HG02763 (cell line): ENCODE results near the gene SLC40A1.
"Not testable (repeated sequence)": the region's sequence is repeated elsewhere in the genome, so short reads cannot be mapped to it uniquely, and the experiment has no call there.

Experiments
- ATAC-seq: cut with Tn5 transposase; IDR thresholded peaks from one replicate; pipeline ENCODE4 v1.9.1; 2021; ENCODE audit warnings: mild to moderate bottlenecking, moderate library complexity; ENCODE audit not compliant: unreplicated experiment

The SLC40A1 gene

DNA sequence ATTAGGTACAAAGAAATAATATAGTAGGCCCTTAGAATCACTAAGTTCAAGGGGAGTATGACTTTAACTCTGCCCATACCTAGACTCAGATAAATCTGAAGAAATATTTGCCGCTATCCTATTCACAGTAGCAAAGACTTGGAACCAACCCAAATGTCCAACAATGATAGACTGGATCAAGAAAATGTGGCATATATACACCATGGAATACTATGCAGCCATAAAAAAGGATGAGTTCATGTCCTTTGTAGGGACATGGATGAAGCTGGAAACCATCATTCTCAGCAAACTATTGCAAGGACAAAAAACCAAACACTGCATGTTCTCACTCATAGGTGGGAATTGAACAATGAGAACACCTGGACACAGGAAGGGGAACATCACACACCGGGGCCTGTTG is 21.1 kb upstream of the SLC40A1 start:
- not testable (repeated sequence) for ATAC-seq

- no peak for ATAC-seq
These were observed 20.5 kb upstream of the SLC40A1 start for GRCh38 chr2:189601043-189601442.

- no peak for ATAC-seq
These were observed 18.7 kb upstream of the SLC40A1 start for GRCh38 chr2:189599245-189599644.

DNA sequence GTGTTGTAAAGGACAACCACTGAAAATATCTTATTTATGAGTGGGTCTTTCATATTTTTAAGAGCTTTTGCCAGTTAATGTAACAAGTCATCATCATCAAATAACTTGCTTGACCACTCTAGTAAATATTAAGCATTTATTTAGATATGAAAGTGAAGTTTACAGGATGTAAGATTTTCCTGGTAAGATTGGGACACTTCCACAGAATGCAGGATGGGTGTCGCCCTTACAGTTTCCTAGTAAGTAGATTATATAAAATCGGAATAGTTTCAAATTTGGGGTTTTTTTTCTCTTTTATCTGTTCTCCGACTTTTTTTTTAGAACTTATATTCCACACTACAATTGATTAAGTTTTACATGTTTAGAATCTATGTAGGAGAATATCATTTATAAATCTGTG is 14.8 kb upstream of the SLC40A1 start:
- ATAC-seq: no peak

GRCh38 chr2:189594305-189594704 is 13.7 kb upstream of the SLC40A1 start:
- no peak for ATAC-seq

DNA sequence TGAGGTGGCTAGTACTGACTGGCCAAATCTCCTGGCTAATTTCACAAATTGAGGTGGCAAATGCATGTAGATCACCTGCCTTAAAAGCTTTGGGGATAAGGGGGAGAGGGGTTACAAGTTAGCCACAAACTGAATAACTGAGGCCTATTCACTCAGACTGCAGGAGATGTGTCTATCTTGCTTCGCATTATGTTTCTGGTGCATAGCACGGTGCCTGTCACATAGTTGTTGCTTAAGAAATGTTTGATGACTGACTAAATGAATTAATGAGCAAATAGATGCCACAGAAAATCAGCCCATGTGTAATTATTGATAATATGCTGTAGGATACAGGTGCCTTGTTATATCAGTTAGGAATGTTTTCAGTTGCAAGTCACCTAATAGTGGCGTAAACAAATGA is 12.5 kb upstream of the SLC40A1 start:
- ATAC-seq: no peak

DNA sequence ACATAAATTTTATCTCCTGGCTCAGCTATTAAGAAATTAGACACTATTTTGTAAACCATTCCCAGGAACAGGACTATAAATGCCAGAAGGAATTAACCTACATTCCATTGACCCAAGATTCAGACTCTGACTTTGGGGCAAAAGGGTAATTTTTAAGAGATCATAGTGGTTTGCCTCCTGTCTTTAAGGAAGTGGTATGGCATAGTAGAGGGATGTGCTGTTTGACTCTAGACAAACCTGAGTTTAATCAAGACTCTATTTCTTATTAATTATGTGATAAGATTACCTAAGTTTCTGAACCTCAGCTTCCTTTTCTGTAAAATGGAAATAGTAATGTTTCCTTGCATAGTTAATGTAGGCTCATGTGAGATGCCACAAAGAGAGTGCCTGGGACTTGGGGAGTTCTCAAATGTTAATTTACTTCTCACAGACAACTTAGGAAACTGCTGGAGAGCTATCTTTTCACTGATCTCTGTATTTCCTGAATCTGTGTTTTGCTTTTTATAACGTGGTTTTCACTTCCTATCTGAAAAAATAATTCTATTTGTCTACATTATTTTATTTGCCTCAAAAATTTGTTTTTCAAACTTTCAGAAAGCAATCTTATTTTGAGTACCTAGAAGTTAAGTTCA is 11.9 kb upstream of the SLC40A1 start:
- no peak for ATAC-seq

DNA sequence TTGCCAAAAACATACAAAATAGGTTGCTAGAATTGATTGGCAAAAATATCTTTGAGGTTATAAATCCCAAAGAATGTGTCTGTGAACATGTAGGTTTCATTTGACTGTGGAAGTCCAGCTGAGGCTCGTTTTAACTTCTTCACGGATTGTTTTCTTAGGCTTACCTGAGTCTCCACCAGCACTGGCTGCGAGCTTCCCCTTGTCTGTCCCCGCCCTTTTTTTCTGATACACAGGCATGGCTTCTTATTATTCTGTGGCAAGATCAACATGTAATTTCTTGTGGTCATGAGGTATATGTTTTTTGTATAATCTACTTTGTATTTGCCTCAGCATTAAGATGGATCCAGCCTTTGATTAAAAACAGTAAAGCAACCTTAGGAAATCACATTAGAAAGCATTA is 7.2 kb upstream of the SLC40A1 start:
- no peak for ATAC-seq

DNA sequence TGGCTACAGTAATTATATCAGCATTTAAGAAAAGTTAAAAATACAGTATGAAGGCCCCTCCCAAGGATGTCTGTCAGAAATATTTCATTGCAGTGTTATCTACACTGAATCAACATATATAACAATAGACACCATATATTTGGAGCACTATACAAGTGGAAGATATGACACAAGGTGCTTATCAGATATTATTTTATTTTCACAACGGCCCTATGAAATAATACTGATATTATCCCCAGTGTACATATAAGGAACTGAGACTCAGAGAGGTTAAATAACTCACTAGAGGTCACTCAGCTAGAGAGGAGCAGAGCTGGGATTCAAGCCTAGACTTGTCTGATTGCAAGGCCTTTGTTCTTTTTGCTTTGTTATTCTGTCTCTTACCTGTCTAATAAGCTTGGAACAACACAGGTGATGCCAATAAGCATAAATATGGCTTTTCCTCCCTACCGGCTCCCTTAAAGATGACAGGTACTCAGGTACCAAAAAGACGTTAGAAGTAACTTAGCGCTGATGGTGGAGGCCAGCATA is 4.7 kb upstream of the SLC40A1 start:
- ATAC-seq: no peak

GRCh38 chr2:189584686-189585085 is 4.1 kb upstream of the SLC40A1 start:
- ATAC-seq: no peak

DNA sequence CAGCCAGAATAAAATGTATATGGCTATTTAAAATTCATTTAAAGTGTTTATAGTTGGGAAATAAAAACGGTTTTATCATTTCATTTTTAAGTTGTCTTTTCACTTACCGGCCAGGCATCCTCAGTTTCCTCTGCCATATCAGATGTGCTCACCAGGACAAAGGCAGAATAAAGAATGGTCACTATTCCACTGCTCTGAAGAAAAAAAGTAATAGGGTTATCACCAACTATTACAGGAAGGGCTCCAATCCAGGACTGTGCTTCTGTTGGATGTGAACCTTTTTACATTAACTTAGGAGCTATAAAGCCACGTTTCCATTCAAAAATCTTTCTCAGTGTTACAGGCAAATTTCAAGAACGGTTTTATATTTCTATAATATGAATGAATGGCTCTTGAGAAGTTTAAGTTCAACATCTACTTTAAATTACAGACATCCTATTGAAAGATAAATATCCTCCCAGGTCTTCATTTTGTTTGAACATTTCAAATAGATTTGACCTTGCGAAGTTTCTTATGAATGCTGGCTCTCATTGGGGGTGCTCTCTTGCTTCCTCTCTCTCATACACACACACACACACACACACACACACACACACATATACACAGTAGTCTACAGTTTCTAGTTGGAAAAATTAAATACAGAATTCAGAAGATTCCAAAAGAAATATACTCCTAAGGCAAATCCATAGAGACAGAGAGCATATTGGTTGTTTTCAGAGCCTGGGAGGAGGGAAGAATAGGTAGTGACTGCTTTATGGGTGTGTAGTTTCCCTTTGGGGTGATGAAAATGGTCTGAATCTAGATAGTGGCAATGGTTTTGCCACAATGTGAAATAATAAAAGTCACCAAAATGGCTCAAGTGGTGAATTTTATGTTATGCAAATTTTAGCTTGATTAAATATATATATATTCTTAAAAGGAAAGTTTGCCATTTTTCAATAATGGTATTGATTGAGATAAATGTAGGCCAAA is 2.9 kb upstream of the SLC40A1 start:
- ATAC-seq: no peak

GRCh38 chr2:189582809-189583192 is 2.2 kb upstream of the SLC40A1 start:
- no peak for ATAC-seq

- ATAC-seq: no peak
These were observed 1.7 kb upstream of the SLC40A1 start for GRCh38 chr2:189582140-189582808.

DNA sequence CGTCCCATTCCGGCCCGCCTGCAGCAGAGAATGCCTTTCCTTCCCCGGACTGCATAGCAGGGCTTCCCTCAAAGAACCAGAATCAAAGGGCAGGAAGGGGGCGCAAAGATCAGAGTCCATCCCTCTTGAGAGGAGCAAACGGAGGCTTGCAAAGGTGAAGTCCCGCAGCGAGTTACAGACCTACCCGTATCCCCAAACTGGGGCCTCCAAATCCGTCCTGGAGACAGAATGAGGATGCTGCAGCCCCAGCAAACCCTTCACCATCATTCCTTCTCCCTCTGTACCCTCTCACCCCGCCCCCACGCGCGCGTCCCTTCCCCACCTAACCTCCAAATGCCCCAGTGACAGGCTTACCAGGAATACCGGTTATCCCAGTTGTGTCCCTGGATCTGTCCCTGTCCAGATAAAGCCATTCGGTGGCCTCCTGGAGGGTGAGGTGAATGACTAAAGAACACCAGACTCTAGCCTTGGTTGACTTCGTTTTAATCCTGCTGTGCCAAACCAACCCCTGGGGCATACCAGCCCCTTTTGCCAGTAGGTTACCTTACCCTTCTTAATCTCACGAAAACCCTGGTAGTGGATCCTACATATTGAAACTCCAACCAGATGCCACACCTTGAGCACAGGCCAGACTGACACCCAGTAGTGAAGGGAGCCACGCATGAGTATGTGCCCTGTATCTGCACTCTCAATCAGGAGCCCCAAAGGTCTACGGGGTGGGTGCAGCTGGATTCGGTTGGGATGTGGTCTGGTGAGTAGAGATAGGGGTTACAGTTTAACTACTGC is 961 bp upstream of the SLC40A1 start:
- ATAC-seq: no peak

DNA sequence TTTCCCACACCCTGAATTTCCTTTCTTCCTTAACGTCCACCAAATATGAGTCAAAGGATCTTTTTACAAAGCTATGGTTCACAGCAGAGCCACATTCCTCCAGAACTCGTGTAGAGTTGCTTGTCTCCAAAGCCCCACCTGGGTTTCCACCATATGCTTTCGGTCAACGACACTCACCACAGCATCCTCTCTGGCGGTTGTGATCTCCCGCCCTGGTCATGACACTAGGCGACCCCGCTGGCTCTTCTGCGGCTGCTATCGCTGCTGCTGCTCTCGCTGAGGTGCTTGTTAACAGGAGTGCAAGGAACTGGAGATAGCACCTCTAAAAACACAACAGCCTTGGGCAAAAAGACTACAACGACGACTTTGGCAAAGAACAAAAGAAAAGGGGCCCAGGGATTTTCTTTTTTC is 340 bp downstream of the SLC40A1 start:
- no peak for ATAC-seq

- ATAC-seq: no peak
These were observed 900 bp downstream of the SLC40A1 start for GRCh38 chr2:189579585-189580186.

- no peak for ATAC-seq
These were observed 2.2 kb downstream of the SLC40A1 start for GRCh38 chr2:189578272-189578950.

GRCh38 chr2:189577121-189577520 is 3.5 kb downstream of the SLC40A1 start:
- no peak for ATAC-seq

DNA sequence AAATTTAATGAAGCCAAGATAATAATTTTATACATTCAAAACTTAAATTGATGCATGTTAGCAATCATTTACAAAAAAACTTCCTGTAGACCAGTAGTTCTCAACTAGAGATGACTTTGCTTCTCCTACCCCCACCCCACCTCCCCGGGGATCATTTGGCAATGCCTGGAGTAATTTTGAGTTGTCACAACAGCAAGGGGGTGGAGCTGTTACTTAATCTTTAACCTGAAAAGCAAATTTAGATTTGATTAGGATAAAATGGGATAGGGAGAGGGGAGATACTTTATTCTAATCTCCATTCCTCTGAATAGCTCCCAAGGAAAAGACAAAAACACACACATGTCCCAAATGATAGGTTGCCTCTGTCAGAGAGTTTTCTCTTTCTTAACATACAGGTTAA is 4.2 kb downstream of the SLC40A1 start:
- no peak for ATAC-seq
